ENCODE results near the gene DPEP2NB.

- no peak for TF ChIP-seq CTCF (IDR thresholded peaks at IDR 0.05)
- TF ChIP-seq POLR2A (IDR thresholded peaks at IDR 0.05), result no peak
- TF ChIP-seq EP300 (IDR thresholded peaks at IDR 0.05), result no peak
Observed at GRCh38 chr16:67975321-67976105, 40.2 kb downstream of the DPEP2NB start.

All from ovary (tissue), 3 donors.